ENCODE data around the gene SLC9A4. TPM values are rescaled to one million over a fixed set of nuclear protein-coding genes. Genes with fewer than 3 reads are reported as not detected.

SLC9A4 gene
- total RNA-seq, 1 donor from 2014 or later = not detected

DNA sequence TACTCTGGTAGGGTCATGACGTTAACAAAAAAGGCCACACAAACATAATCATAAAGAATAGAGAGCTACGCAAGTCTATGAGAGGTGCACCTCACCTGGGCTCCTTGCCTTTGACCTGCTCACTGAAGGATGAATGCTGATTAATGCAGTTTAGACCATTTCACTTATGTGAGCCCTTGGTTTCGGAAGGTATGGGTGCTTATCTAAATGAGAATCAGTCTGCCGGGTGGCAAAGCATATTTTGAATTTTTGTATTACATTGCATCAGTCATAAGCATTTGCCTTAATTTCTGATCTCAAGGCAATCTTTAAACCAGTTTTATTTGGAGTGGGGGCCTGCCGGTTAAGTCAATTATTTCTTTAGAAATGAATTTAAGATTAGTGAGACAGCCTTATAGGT is 42.8 kb downstream of the SLC9A4 start:
- TF ChIP-seq, protein P1, sequence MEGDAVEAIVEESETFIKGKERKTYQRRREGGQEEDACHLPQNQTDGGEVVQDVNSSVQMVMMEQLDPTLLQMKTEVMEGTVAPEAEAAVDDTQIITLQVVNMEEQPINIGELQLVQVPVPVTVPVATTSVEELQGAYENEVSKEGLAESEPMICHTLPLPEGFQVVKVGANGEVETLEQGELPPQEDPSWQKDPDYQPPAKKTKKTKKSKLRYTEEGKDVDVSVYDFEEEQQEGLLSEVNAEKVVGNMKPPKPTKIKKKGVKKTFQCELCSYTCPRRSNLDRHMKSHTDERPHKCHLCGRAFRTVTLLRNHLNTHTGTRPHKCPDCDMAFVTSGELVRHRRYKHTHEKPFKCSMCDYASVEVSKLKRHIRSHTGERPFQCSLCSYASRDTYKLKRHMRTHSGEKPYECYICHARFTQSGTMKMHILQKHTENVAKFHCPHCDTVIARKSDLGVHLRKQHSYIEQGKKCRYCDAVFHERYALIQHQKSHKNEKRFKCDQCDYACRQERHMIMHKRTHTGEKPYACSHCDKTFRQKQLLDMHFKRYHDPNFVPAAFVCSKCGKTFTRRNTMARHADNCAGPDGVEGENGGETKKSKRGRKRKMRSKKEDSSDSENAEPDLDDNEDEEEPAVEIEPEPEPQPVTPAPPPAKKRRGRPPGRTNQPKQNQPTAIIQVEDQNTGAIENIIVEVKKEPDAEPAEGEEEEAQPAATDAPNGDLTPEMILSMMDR (IDR thresholded peaks at IDR 0.05) = no peak
- ATAC-seq = no peak
- no peak overlapping the region for H3K4me3 ChIP-seq
- intact Hi-C loops (cut with DNase I) = no loop called here
- no peaks in the 10 kb centered on the region for H3K9me3 ChIP-seq
- no peaks in the 10 kb centered on the region for H3K27me3 ChIP-seq (ENCODE audit: low read depth)
- no peak for DNase-seq
- H3K4me1 ChIP-seq = no peaks in the 10 kb centered on the region
- H3K27ac ChIP-seq = no peak overlapping the region
- no peaks in the 10 kb centered on the region for H3K36me3 ChIP-seq

DNA sequence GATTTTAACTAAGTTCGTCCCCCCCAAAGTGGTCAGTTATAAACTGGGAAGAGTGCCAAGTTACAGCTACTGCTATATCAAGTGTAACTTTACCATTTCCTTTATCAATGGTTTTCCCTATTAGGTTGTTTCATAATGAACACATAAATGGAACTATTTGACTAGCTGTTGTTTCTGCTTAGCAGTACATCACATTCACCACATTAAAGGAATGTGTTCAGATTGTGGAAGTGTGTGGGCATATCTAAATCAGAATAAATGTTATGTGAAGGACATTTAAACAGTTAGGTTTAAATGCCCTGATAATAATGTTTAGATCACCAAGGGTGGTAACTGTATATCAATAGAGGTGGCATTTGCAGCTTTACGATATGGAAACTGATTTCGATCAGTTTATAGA is 45.1 kb downstream of the SLC9A4 start:
- TF ChIP-seq, protein P1 (IDR thresholded peaks at IDR 0.05) = no peak
- ATAC-seq = no peak
- DNase-seq = no peak
- intact Hi-C loops (cut with DNase I) = no loop called here
- no peaks in the 10 kb centered on the region for H3K4me1 ChIP-seq
- H3K27ac ChIP-seq = no peak overlapping the region
- H3K4me3 ChIP-seq = no peak overlapping the region
- no peaks in the 10 kb centered on the region for H3K9me3 ChIP-seq
- H3K36me3 ChIP-seq = no peaks in the 10 kb centered on the region
- no peaks in the 10 kb centered on the region for H3K27me3 ChIP-seq (ENCODE audit: low read depth)

DNA sequence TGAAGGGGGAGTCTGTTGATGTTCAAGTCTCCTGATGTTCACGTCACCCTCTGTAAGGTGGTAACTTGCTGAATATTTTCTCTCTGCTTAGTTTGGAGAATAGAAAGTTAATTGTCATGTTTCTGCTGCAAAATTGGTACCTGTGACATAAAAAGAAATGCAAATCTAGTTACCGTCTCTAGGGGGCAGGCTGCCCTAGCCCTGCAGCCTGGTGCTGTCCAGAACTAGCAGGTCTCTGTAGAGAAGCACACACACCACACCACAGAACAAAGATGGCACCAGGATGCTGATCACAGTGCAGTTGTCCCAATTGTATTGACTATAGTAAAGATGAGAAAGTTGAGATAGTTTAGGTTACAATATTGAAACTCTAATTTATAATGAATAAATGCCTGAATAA is 47.0 kb downstream of the SLC9A4 start:
- TF ChIP-seq, protein P1 (IDR thresholded peaks at IDR 0.05) = peak; percentile 51
- Histone ChIP-seq H3K4me3 (no peak overlapping the region), H3K27me3 (ENCODE audit: low read depth) (no peaks in the 10 kb centered on the region), H3K36me3 (no peaks in the 10 kb centered on the region), H3K9me3 (no peaks in the 10 kb centered on the region), H3K4me1 (no peaks in the 10 kb centered on the region), H3K27ac (no peak overlapping the region)
- intact Hi-C loops (cut with DNase I) = no loop called here
- ATAC-seq (peak; percentile 71 to 83), DNase-seq (no peak)

GRCh38 chr2:102520801-102521200 is 47.8 kb downstream of the SLC9A4 start:
- no peak for DNase-seq
- no peaks in the 10 kb centered on the region for H3K4me1 ChIP-seq
- H3K36me3 ChIP-seq = no peaks in the 10 kb centered on the region
- ATAC-seq = no peak
- TF ChIP-seq, protein P1 (IDR thresholded peaks at IDR 0.05) = no peak
- H3K9me3 ChIP-seq = no peaks in the 10 kb centered on the region
- intact Hi-C loops (cut with DNase I) = no loop called here
- H3K27ac ChIP-seq = no peak overlapping the region
- H3K4me3 ChIP-seq = no peak overlapping the region
- H3K27me3 ChIP-seq (ENCODE audit: low read depth) = no peaks in the 10 kb centered on the region

DNA sequence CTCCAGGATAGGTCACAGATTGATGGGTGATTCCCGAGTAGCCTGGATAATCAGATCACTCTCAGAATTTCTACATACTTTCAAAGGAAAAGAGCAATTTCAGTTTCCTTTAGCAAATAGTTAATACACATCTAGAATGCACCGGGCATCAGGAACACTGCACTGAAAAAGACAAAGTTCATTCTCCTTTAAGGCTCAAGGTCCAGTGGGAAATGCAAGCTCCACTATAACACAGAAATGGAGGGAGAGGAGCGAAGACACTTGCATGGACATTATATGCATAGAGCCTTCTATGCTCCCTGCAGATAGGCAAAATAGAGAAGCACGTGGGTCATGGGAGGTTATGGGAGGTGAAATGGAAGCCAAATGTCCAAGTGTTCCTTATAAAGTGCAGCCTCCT is 49.1 kb downstream of the SLC9A4 start:
- H3K4me3 ChIP-seq = no peak overlapping the region

More for the DNA sequence above, 49.1 kb downstream of the SLC9A4 start:
- intact Hi-C loops (cut with DNase I) = no loop called here
- no peak overlapping the region for H3K27ac ChIP-seq
- DNase-seq (no peak), ATAC-seq (no peak)
- no peaks in the 10 kb centered on the region for H3K36me3 ChIP-seq
- TF ChIP-seq, protein P1 (IDR thresholded peaks at IDR 0.05) = no peak
- H3K9me3 ChIP-seq = no peaks in the 10 kb centered on the region
- H3K4me1 ChIP-seq = no peaks in the 10 kb centered on the region
- no peaks in the 10 kb centered on the region for H3K27me3 ChIP-seq (ENCODE audit: low read depth)
